Colonic mucosa (tissue), 4 donors: ENCODE results near the gene MPRIP. TPM values are rescaled to one million over a fixed set of nuclear protein-coding genes. Genes with fewer than 3 reads are reported as not detected.

ENCODE experiments used
- DNase-seq: peaks from one replicate; pipeline ENCODE4 v3.0.0-alpha.2; 2020
- H3K27ac ChIP-seq: fragments of 200-600 bp; one replicate; pipeline ENCODE4 v1.8.0; 2021
- H3K27me3 ChIP-seq: fragments of 200-600 bp; one replicate; pipeline ENCODE4 v1.8.0; 2021
- H3K36me3 ChIP-seq: fragments of 200-600 bp; one replicate; pipeline ENCODE4 v1.8.0; 2021
- H3K4me1 ChIP-seq: fragments of 200-600 bp; one replicate; pipeline ENCODE4 v1.8.0; 2021; ENCODE audit warnings: mild to moderate bottlenecking
- H3K4me3 ChIP-seq: fragments of 200-600 bp; one replicate; pipeline ENCODE4 v1.8.0; 2021
- H3K9ac ChIP-seq, 2 donors: one replicate each; pipeline ENCODE4 v1.7.0; 2013; ENCODE audit warnings: control low read depth in 2 of 2, low read depth in 2 of 2, low read length in 2 of 2
- H3K9me3 ChIP-seq: fragments of 200-600 bp; one replicate; pipeline ENCODE4 v1.8.0; 2021
- intact Hi-C: fragments of 100-400 bp; cut with DNase I; formaldehyde crosslinking; loops from one replicate; pipeline ENCODE4 v1.14.1; 2022
- total RNA-seq, 2 donors: library from RNA; stranded (reverse); fragmentation: NEBNext Ultra II Directional in 1 of 2; extraction: Animal tissue kit (Norgen Biotek cat#: 25700) in 1 of 2; gene quantifications; one replicate each; pipeline ENCODE4 v1.2.1, GENCODE V29; 2021
- TF ChIP-seq, protein P1 (sequence below): fragments of 200-600 bp; IDR thresholded peaks from one replicate; pipeline ENCODE4 v1.8.0; 2022; ENCODE audit warnings: antibody characterized with exemption, mild to moderate bottlenecking
- donor health status: healthy.
- donor health status: DM: no; HTN: no; CAD: no.
- donor health status: DM: no; HTN: no; CAD: no.

Gene MPRIP
- total RNA-seq, 2 donors from 2014 or later, result 146 to 211 TPM

GRCh38 chr17:17077861-17078732 lies 35.8 kb downstream of the MPRIP start:
- no peak overlapping the region for H3K4me3 ChIP-seq
- H3K9me3 ChIP-seq, result no peaks in the 10 kb centered on the region
- H3K27me3 ChIP-seq, result no peaks in the 10 kb centered on the region
- peak; percentile 77 for DNase-seq
- H3K36me3 ChIP-seq, result no peaks in the 10 kb centered on the region
- peaks cover 19% of the 10 kb centered on the region for H3K4me1 ChIP-seq
- peak overlapping the region in 1 of 2 donors; percentile 9 for H3K9ac ChIP-seq
- peak overlapping the region; percentile 25 for H3K27ac ChIP-seq
- TF ChIP-seq, protein P1, sequence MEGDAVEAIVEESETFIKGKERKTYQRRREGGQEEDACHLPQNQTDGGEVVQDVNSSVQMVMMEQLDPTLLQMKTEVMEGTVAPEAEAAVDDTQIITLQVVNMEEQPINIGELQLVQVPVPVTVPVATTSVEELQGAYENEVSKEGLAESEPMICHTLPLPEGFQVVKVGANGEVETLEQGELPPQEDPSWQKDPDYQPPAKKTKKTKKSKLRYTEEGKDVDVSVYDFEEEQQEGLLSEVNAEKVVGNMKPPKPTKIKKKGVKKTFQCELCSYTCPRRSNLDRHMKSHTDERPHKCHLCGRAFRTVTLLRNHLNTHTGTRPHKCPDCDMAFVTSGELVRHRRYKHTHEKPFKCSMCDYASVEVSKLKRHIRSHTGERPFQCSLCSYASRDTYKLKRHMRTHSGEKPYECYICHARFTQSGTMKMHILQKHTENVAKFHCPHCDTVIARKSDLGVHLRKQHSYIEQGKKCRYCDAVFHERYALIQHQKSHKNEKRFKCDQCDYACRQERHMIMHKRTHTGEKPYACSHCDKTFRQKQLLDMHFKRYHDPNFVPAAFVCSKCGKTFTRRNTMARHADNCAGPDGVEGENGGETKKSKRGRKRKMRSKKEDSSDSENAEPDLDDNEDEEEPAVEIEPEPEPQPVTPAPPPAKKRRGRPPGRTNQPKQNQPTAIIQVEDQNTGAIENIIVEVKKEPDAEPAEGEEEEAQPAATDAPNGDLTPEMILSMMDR, result no peak
- intact Hi-C loops, result no loop called here

DNA sequence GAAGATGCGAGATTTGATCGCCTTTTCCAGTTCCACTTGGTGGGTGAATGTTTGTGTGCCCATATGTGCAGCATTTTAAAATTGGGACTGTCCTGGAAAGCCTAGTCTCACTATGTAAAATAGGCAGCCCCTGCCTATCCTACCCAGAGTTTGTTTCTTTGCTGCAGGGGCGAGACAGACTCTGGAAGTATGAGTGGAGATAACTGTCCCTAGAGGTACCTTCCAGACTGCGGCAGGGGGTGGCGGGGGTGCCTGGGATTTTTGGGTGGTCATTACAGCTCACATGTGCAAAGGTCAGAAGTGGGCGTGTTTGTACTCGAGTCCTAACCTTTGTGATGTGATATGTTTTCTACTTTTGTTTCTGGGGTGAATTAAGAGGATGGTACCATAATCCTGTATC lies 36.6 kb downstream of the MPRIP start:
- H3K27me3 ChIP-seq, result no peaks in the 10 kb centered on the region
- H3K36me3 ChIP-seq, result no peaks in the 10 kb centered on the region
- H3K4me3 ChIP-seq, result no peak overlapping the region
- peaks cover 17% of the 10 kb centered on the region for H3K4me1 ChIP-seq
- TF ChIP-seq, protein P1, result no peak
- no peak for DNase-seq
- no peak overlapping the region for H3K27ac ChIP-seq
- H3K9me3 ChIP-seq, result no peaks in the 10 kb centered on the region
- intact Hi-C loops, result no loop called here
- no peak overlapping the region for H3K9ac ChIP-seq

DNA sequence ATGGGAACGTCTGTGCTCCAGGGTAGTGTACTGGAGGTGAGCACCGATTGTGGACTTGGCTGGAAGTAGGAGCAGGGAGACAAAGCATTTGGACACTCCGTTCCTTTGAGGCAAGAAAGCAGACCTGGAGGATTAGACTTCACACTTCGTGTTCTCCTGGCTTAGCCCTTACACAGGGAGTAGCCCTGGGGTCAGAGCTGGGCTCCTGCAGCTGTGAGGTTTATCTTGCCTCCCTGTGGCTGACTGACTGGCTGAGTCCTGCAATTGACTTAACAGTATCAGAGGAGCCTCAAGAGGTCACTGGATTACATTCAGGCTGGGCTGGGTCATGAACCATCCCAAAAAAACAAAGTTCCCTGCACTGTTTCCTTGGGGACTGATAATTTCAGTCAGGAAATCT lies 37.1 kb downstream of the MPRIP start:
- Histone ChIP-seq H3K4me3 (no peak overlapping the region), H3K9me3 (no peaks in the 10 kb centered on the region), H3K27ac (no peak overlapping the region), H3K36me3 (no peaks in the 10 kb centered on the region), H3K27me3 (no peaks in the 10 kb centered on the region), H3K9ac (no peak overlapping the region), H3K4me1 (peaks cover 16% of the 10 kb centered on the region)
- DNase-seq, result no peak
- intact Hi-C loops, result no loop called here
- TF ChIP-seq, protein P1, result no peak

- Histone ChIP-seq H3K9ac (no peak overlapping the region), H3K9me3 (no peaks in the 10 kb centered on the region), H3K4me1 (peaks cover 16% of the 10 kb centered on the region), H3K4me3 (no peak overlapping the region), H3K27me3 (no peaks in the 10 kb centered on the region), H3K27ac (no peak overlapping the region), H3K36me3 (no peaks in the 10 kb centered on the region)
- no peak for DNase-seq
- TF ChIP-seq, protein P1, result no peak
- intact Hi-C loops, result no loop called here
Observed at GRCh38 chr17:17079761-17080160, 37.5 kb downstream of the MPRIP start.

DNA sequence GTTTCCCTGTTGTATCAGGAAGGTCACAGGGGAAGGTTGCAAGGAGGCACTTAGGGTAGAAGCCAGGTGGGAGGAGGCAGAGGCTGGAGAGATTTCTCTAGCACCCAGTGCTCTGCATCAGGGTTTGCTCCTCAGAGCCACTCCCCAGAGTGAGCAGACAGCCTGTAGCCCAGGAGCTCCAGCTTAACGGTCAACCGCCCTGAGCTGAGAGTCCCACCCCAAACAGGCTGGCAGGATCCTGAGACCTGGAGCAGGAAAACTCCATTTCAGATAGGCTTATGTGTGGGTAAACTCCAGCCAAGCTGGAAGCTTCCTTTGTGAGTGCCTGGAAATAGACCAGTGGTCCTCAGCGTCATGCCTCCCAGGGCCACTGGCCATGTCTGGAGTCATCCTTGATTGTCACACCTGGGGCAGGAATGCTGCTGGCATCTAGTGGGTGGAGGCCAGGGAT lies 37.9 kb downstream of the MPRIP start:
- H3K36me3 ChIP-seq, result no peaks in the 10 kb centered on the region

More for the DNA sequence above, 37.9 kb downstream of the MPRIP start:
- H3K27me3 ChIP-seq, result no peaks in the 10 kb centered on the region
- intact Hi-C loops, result no loop called here
- TF ChIP-seq, protein P1, result no peak
- H3K9ac ChIP-seq, result no peak overlapping the region
- peaks cover 16% of the 10 kb centered on the region for H3K4me1 ChIP-seq
- H3K9me3 ChIP-seq, result no peaks in the 10 kb centered on the region
- no peak overlapping the region for H3K27ac ChIP-seq
- DNase-seq, result no peak
- H3K4me3 ChIP-seq, result no peak overlapping the region
